Measurements from ENCODE around the gene GPC6.

The GPC6 gene

DNA sequence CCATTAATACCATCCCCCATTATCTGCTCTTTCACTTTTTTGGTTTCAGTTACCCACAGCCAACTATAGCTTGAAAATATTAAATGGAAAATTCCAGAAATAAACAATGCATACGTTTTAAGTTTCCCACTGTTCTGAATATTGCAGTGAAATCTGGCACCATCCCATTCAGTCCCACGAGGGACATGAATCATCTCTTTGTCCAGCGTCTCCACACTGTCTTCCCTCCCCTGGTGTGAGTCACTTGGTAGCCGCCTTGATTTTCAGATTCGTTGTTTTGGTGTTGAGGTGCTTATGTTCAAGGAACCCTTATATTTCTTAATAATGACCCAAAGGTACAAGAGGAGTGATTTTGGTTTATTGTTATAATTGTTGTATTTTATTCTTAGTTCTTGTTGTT is 1006.8 kb downstream of the GPC6 start:
- DNase-seq (ENCODE audit: low read depth), result peak; percentile 50
- H3K4me3 ChIP-seq (ENCODE audit: control insufficient read depth, low read depth, low read length), result no peak overlapping the region
- no peak for TF ChIP-seq CTCF (IDR thresholded peaks at IDR 0.05; ENCODE audit: control insufficient read depth, insufficient read depth, low read depth, low read length, missing control alignments)

GRCh38 chr13:94233837-94234236 is 1007.2 kb downstream of the GPC6 start:
- DNase-seq (ENCODE audit: low read depth), result no peak
- H3K4me3 ChIP-seq (ENCODE audit: control insufficient read depth, low read depth, low read length), result no peak overlapping the region
- no peak for TF ChIP-seq CTCF (IDR thresholded peaks at IDR 0.05; ENCODE audit: control insufficient read depth, insufficient read depth, low read depth, low read length, missing control alignments)

DNA sequence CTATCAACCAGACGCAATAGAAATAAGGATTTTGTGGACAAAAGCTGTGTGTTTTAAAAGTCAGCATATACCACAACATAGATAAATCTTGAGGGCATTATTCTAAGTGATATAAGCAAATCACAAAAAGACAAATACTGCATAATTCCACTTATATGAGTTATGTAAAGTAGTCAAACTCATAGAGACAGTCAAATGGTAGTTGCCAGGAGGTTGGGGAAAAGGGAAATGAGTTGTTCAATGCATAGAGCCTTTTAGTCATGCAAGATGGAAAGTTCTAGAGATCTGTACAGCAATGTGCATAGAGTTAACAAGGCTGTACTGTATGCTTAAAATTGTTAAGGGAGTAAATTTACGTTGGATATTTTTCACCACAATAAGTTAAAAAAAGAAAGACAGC is 1008.1 kb downstream of the GPC6 start:
- no peak for DNase-seq (ENCODE audit: low read depth)
- H3K4me3 ChIP-seq (ENCODE audit: control insufficient read depth, low read depth, low read length), result no peak overlapping the region
- no peak for TF ChIP-seq CTCF (IDR thresholded peaks at IDR 0.05; ENCODE audit: control insufficient read depth, insufficient read depth, low read depth, low read length, missing control alignments)

- no peak for DNase-seq (ENCODE audit: low read depth)
- TF ChIP-seq CTCF (IDR thresholded peaks at IDR 0.05; ENCODE audit: control insufficient read depth, insufficient read depth, low read depth, low read length, missing control alignments), result no peak
- no peak overlapping the region for H3K4me3 ChIP-seq (ENCODE audit: control insufficient read depth, low read depth, low read length)
These were observed 1009.5 kb downstream of the GPC6 start for GRCh38 chr13:94236132-94236531.

DNA sequence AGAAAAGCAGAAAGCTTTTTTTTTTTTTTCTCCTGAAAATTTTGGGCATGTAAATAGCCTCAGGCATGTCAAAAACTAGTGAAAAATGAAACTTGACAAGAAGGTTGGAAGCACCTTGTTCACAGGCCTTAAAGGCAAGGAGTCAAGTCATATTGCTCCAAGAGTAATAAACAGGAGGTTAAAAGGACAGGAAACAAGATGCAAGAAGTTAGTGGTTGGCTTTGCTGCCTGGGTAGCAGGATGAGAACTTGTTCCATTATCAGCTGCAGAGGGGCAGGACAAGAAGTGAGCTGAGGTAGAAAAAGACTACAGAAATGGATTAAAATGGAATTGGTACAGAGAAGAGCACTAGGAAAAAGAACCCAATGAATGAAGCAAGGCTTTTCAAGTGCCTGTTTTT is 1010.3 kb downstream of the GPC6 start:
- H3K4me3 ChIP-seq (ENCODE audit: control insufficient read depth, low read depth, low read length), result no peak overlapping the region
- DNase-seq (ENCODE audit: low read depth), result no peak
- TF ChIP-seq CTCF (IDR thresholded peaks at IDR 0.05; ENCODE audit: control insufficient read depth, insufficient read depth, low read depth, low read length, missing control alignments), result no peak

- H3K4me3 ChIP-seq (ENCODE audit: control insufficient read depth, low read depth, low read length), result no peak overlapping the region
- DNase-seq (ENCODE audit: low read depth), result peak; percentile 10
- no peak for TF ChIP-seq CTCF (IDR thresholded peaks at IDR 0.05; ENCODE audit: control insufficient read depth, insufficient read depth, low read depth, low read length, missing control alignments)
These were observed 1012.5 kb downstream of the GPC6 start for GRCh38 chr13:94239135-94239534.

- no peak overlapping the region for H3K4me3 ChIP-seq (ENCODE audit: control insufficient read depth, low read depth, low read length)
- TF ChIP-seq CTCF (IDR thresholded peaks at IDR 0.05; ENCODE audit: control insufficient read depth, insufficient read depth, low read depth, low read length, missing control alignments), result no peak
- no peak for DNase-seq (ENCODE audit: low read depth)
These were observed 1015.9 kb downstream of the GPC6 start for GRCh38 chr13:94242554-94242953.
